GM15510 (cell line): ENCODE data around the gene DTNB.
A peak's percentile ranks its signal among the peaks of the same experiment; 100 is the strongest.

Experiments
- POLR2A ChIP-seq: IDR thresholded peaks from 3 replicates; pipeline ENCODE4 v1.6.1; 2011; ENCODE audit warnings: borderline replicate concordance; ENCODE audit not compliant: insufficient read length; ENCODE audit errors: extremely low read depth

Gene DTNB

DNA sequence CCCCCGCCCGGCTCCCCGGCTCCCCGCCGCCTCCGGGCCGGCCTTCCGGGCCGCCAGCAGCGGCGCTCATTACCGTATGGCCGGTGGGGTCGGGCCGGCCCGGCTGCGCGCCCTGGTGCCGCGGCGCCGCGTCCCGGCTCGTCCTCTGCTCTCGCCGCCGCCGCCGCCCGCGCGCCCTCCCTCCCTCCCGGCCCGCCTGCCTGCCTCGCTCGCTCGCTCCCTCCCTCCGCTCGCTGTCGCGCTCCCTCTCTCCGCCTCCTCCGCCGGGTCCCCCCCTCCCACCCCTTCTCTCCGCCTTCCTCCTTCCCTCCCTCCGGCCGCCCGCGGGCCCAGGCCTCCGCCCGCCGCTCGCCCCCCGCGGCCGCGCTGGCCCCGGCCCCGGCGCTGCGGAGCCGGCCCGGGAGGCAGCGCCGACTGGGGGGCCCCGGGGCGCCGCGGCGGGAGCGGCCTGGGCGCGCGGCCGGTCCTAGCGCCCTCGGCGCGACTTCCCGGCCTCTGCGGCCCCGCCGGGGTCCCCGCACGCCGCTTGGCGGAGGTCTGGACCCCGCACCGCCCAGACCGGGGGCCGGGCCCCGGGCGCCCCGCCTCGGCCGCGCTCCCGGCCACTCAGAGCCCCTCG is 331.5 kb downstream of the DTNB start, which contains the start of gene DNMT3A:
Gene DNMT3A (minus strand): TSS at position 173 of the 619 bp plus-strand sequence. CDS start 27,941 bp downstream, outside the sequence.
- peak; percentile 38 for TF ChIP-seq POLR2A

DNA sequence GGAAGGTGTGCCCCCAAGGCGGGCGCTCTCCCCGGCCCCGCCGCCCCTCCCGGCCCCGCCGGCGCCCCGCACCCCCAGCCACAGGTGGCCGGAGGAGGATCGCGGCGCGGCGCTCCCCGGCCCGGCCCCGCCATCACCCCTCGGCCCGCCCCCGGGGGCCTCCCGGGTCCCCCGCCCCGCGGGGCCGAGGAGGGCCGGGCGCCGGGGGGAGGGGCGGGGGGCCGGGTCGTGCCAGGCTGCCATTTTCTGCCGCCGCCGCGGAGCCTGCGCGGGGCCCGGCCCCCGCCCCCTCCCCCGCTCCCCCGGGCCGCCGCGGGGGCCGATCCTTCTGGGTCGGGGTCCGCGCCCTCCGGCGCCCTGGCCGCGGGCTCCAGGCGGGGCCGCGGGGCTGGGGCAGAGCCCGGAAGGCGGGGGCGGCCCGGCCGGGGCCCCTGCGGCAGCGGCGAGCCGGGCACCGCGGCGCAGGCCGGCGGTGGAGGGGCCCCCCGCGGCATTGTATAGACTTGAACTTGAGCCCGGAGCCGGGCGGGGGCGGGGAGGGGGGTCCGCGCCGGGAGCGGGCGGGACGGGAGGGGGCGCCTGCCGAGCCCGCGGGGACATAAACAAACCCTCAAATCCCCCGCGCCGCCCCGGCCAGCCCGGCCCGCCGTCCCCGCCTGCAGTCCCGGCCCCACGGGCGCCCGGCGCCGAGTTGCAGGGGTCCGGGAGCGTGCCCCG is 332.2 kb downstream of the DTNB start:
- no peak for TF ChIP-seq POLR2A

DNA sequence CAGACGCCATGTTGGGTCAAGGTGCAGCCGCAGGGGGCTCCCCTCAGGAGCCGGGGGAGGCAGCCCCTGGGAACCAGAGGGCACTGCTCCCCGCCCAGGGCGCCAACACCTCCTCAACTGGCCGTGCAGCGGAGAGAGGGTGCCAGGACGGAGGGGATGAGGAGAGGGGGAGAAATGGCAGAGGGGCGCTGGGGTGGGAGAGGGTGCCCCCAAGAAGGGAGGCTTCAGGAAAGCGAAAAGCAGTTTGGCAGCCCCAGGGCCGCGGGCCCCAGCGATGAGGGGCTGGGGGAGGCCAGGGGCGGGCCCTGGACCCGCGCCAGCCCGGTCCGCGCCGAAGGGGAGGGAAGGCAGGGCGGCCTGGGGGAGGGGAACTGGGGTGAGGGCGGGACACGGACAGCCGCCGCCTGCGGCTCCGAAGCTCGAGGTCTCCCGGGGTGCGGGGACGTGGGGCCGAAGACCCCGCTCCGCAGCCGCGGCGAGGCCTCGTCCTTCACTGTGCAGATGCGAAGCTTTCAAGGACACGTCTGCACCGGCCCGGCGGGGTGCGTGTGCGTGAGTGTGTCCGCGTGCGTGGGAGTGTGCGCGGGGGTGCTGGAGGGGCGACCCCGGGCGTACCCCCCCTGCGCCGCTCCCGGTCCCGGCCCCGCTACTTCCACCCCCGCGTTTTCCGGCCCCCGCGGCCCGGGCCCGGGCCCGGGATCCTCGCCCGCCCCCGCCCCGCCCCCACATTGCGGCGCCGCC is 333.0 kb downstream of the DTNB start:
- TF ChIP-seq POLR2A: no peak

DNA sequence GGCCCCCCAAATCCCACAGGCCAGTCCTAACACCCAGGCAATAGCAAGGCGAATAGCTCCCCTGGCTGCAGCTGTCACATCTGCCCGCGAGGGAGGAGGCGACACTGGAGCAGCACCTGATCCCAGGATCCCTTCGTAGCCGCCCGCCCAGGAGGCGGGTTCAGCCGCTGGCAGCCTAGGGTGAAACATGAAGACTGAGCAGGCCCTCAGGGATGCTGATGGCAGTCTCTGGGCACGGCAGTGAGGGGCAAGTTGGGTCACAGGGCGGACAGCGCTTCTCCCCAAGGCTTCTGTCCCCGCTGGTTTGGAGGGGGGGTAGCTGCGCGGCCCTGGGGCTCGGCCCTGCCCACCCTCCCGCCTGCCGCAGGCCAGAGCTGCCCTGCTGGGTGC is 333.6 kb downstream of the DTNB start:
- no peak for TF ChIP-seq POLR2A

DNA sequence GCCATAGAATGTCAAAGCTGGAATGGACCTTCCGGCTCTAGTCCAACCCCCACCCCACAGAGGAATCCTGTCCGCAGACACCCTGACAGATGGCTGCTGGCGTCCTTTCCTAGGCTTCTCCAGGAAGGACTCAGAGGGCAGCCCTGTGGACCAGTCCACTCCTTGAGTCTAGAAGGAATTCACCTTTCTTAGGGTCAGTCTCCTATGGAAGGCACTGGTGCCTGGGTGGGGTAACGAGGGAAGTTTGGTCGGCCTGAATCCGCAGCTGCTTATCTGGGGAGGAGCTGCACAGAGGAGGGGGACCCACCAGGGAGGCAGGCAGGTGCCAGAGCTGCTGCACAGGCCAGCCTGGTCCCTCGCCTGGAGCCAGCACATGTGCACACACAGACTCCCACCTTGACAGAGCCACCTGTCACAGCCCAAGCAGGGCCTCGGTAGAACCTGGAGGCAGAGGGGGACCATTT is 334.1 kb downstream of the DTNB start:
- no peak for TF ChIP-seq POLR2A

DNA sequence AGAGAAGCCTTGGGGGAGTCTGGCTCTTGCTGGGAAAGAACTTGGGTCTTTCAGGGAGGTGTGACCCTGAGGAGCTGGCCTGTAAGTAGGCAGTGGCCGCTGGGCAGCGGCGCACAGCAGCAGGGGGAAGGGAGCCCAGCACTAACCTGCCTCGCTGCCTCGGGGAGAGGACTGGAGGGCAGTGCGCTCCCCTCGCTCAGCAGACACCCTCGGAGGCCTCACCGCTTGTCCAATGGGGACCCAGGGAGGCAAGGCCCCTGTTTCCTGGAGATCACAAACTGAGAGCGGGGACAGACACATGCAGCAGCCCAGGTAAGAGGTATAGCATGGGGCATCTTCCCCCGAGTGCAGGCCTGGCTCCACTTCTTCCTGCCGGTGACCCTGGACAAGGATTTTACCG is 335.0 kb downstream of the DTNB start:
- no peak for TF ChIP-seq POLR2A

DNA sequence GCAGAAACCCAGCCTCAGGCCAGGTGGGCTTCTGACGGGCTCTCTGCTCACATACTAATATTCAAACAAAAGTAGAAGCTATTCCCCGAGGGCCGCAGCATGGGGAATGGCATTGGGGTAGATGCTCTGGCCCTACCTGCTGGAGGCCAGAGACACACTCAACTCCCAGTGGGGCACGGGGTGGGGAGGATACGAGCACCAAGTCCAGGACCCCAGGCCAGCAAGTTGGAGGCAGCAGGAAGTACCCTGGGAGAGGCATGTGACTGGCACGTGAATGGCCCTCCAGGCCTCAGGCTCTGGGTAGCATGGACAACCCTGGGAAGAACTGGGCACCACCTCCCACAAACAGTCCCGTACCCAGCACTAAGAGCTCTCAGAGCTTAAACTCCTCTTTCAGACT is 335.5 kb downstream of the DTNB start:
- TF ChIP-seq POLR2A: no peak

DNA sequence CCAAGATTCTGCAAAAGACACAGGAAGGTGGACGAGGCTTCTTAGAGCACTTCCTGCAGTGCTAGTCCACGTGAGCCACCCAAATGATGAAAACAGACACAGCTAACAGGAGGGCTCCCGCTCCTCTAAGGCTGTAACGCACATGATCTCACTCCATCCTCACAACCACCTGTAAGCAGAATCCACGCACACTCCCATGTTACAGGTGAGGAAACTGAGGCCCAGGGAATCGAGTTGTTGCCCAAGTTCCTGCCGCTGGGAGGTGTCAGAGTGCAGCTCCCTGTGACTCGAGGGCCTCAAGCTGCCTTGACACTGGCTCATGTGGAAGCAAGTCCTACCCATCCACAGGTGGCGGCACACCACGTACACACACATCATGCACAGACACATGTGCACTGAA is 336.1 kb downstream of the DTNB start:
- no peak for TF ChIP-seq POLR2A

DNA sequence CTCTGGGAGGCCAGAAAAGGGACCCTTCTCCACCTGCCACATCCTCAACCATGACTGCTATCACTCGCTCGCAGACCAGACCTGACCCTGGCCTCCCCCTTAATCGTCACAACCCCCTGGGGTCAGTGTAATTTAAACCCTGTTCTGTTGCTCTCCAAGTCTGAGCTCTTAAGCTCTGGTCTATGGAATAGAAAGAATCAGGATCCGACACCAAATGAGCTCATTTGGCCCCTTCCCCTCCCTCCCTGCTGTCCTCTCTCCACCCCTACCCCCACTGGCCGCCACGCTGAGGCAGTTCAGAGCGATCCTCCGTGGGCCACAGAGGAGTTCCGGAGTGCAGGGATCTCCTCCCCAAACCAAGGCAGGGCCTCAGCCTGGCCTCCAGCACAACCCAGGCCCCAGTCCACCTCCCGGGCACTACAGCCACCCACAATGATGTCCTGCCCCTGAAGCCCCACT is 337.0 kb downstream of the DTNB start:
- no peak for TF ChIP-seq POLR2A

- TF ChIP-seq POLR2A: no peak
These were observed 337.4 kb downstream of the DTNB start for GRCh38 chr2:25335971-25336370.

- TF ChIP-seq POLR2A: no peak
These were observed 338.2 kb downstream of the DTNB start for GRCh38 chr2:25335204-25335603.

DNA sequence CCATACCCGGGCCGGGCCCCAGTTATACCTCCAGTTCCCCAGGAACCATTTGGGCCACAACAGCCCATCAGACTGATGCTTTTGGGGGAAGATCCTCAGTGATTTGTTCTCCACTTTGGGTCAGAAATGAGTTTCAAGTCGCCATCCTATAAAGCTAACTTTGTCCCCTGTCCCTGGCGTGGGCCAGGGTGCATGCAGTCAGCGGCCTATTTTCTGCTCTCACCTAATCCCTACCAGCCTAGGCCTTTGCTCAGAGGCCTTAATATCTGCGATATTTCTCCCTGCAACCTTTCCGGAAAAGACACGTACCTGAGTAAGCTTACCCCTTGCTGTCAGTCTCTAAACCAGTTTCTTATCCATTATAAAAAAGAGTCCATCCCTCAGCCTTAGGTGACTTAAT is 338.9 kb downstream of the DTNB start:
- no peak for TF ChIP-seq POLR2A

- no peak for TF ChIP-seq POLR2A
These were observed 339.4 kb downstream of the DTNB start for GRCh38 chr2:25333981-25334380.

GRCh38 chr2:25332571-25332970 is 340.8 kb downstream of the DTNB start:
- TF ChIP-seq POLR2A: no peak

DNA sequence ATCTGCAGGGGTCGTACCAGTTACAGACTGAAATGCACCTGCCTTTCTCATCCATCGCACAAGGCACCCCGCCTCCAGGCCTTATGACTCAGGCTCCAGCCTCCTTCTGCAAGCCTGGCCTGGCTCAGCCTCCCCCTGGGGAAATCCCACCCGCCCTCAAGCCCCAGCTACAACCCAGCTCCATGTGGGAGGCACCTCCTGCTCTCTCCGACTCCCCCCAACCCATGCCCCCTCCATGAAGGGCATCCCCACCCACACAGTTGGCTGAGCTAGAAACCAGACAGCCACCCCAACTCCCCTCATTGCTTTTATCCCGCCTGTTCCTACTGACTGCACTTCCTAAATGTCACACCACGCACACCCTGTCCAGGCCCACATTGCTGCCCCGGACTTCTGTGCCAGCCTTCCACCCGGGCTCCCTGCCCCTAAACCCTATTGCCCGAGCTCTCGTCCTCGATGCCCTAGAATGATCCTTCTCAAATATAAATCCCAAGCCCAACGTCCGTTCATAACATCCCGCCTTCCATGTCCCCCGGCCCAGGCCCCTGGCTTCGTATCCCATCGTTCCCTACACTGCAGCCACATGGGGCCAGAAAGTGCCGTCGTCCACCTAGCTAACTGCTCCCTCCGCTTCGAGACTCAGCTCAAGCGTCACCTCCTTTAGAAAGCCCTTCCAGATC is 341.6 kb downstream of the DTNB start:
- no peak for TF ChIP-seq POLR2A
